Prostate gland (tissue), 2 donors: Measurements from ENCODE around the gene KRTAP9-1.

Experiments
- POLR2A ChIP-seq: fragments of 450-650 bp; IDR thresholded peaks from one replicate; pipeline ENCODE4 v1.6.1; 2016; ENCODE audit warnings: antibody characterized with exemption, mild to moderate bottlenecking
- POLR2AphosphoS5 ChIP-seq: sonication (generic); formaldehyde crosslinking; IDR thresholded peaks from one replicate; pipeline ENCODE4 v1.6.1; 2017; ENCODE audit warnings: antibody characterized with exemption
- TF ChIP-seq, protein P1 (sequence below), 4 experiments: fragments of 200-600 bp in 2 of 4; fragments of 450-650 bp in 2 of 4; sonication (generic) in 2 of 4; IDR thresholded peaks; 1 replicate in 3 of 4; 2 replicates in 1 of 4; pipeline ENCODE4 v1.5.1; 2016 to 2019; ENCODE audit warnings: antibody characterized with exemption in 4 of 4, mild to moderate bottlenecking in 2 of 4, moderate library complexity in 2 of 4

DNA sequence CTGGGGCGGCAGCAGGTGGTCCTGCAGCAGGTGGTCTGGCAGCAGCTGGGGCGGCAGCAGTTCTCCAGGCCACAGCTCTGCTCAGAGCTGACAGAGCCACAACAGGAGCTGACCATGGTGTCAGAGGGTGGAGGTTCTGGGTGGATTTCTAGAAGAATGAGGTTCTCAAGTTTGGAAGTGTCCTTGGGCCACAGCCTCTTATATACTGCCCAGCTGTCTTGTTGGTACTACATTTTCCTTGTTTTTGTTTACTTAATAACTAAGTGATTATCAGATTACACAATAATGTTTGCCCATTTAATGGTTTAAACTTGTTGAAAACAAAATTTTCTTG is 40.1 kb upstream of the KRTAP9-1 start, which contains the start of gene KRTAP4-5:
- TF ChIP-seq, protein P1, sequence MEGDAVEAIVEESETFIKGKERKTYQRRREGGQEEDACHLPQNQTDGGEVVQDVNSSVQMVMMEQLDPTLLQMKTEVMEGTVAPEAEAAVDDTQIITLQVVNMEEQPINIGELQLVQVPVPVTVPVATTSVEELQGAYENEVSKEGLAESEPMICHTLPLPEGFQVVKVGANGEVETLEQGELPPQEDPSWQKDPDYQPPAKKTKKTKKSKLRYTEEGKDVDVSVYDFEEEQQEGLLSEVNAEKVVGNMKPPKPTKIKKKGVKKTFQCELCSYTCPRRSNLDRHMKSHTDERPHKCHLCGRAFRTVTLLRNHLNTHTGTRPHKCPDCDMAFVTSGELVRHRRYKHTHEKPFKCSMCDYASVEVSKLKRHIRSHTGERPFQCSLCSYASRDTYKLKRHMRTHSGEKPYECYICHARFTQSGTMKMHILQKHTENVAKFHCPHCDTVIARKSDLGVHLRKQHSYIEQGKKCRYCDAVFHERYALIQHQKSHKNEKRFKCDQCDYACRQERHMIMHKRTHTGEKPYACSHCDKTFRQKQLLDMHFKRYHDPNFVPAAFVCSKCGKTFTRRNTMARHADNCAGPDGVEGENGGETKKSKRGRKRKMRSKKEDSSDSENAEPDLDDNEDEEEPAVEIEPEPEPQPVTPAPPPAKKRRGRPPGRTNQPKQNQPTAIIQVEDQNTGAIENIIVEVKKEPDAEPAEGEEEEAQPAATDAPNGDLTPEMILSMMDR (IDR thresholded peaks at IDR 0.05) = no peak
- TF ChIP-seq POLR2AphosphoS5 = no peak
- no peak for TF ChIP-seq POLR2A
